ENCODE data around the gene PAX2.

PAX2 gene

GRCh38 chr10:100829097-100829870, 83.9 kb downstream of the PAX2 start:
- H3K4me1 ChIP-seq (ENCODE audit: control insufficient read depth, insufficient read depth, low read length), result peaks cover 4% of the 10 kb centered on the region
- H3K9me3 ChIP-seq (ENCODE audit: control insufficient read depth, insufficient read depth, low read length), result no peaks in the 10 kb centered on the region
- no CpG with 5 or more reads among the region's 58 CpGs for WGBS (ENCODE audit: insufficient coverage, insufficient read length)
- no peak for DNase-seq (ENCODE audit: low read depth, low spot score)
- H3K27me3 ChIP-seq (ENCODE audit: control insufficient read depth, insufficient read depth, low read length), result peaks cover 90% of the 10 kb centered on the region
- H3K4me3 ChIP-seq (ENCODE audit: low read length), result no peak overlapping the region
- no peaks in the 10 kb centered on the region for H3K36me3 ChIP-seq (ENCODE audit: control insufficient read depth, insufficient read depth, low read length)
- no peak overlapping the region for H3K27ac ChIP-seq (ENCODE audit: low read length)

GRCh38 chr10:100829933-100830727, 84.7 kb downstream of the PAX2 start:
- no peak overlapping the region for H3K27ac ChIP-seq (ENCODE audit: low read length)
- peaks cover 81% of the 10 kb centered on the region for H3K27me3 ChIP-seq (ENCODE audit: control insufficient read depth, insufficient read depth, low read length)
- H3K4me3 ChIP-seq (ENCODE audit: low read length), result no peak overlapping the region
- no CpG with 5 or more reads among the region's 44 CpGs for WGBS (ENCODE audit: insufficient coverage, insufficient read length)
- no peaks in the 10 kb centered on the region for H3K9me3 ChIP-seq (ENCODE audit: control insufficient read depth, insufficient read depth, low read length)
- DNase-seq (ENCODE audit: low read depth, low spot score), result no peak
- H3K4me1 ChIP-seq (ENCODE audit: control insufficient read depth, insufficient read depth, low read length), result peaks cover 4% of the 10 kb centered on the region
- no peaks in the 10 kb centered on the region for H3K36me3 ChIP-seq (ENCODE audit: control insufficient read depth, insufficient read depth, low read length)

DNA sequence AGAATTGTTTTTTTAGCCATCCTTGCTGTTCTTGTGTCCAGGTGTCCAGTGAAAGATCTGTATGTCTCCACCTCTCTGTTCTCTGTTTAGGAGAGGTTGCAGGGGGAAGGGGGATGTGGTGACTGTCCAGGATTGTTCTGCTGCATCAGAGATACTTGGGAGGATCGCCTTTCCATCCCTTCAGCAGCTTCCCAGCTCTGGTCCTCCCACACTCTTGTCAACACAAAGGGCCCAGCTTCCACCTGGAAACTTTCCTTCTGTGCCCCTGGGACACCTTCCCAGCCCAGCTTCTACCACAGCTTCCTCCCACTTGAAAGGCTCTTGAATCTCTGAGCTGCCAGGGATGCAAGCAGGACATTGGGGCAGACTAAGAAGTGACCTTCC, 85.3 kb downstream of the PAX2 start:
- H3K36me3 ChIP-seq (ENCODE audit: control insufficient read depth, insufficient read depth, low read length), result no peaks in the 10 kb centered on the region
- no peaks in the 10 kb centered on the region for H3K9me3 ChIP-seq (ENCODE audit: control insufficient read depth, insufficient read depth, low read length)

GRCh38 chr10:100831742-100832141, 86.4 kb downstream of the PAX2 start:
- no CpG with 5 or more reads among the region's 1 CpG for WGBS (ENCODE audit: insufficient coverage, insufficient read length)
- no peak for DNase-seq (ENCODE audit: low read depth, low spot score)
- Histone ChIP-seq H3K27me3 (ENCODE audit: control insufficient read depth, insufficient read depth, low read length) (peaks cover 67% of the 10 kb centered on the region), H3K4me3 (ENCODE audit: low read length) (no peak overlapping the region), H3K4me1 (ENCODE audit: control insufficient read depth, insufficient read depth, low read length) (peaks cover 4% of the 10 kb centered on the region), H3K27ac (ENCODE audit: low read length) (no peak overlapping the region), H3K9me3 (ENCODE audit: control insufficient read depth, insufficient read depth, low read length) (no peaks in the 10 kb centered on the region), H3K36me3 (ENCODE audit: control insufficient read depth, insufficient read depth, low read length) (no peaks in the 10 kb centered on the region)

More for the DNA sequence above, 85.3 kb downstream of the PAX2 start:
- Histone ChIP-seq H3K4me3 (ENCODE audit: low read length) (no peak overlapping the region), H3K27me3 (ENCODE audit: control insufficient read depth, insufficient read depth, low read length) (peaks cover 75% of the 10 kb centered on the region), H3K27ac (ENCODE audit: low read length) (no peak overlapping the region), H3K4me1 (ENCODE audit: control insufficient read depth, insufficient read depth, low read length) (peaks cover 4% of the 10 kb centered on the region)
- no peak for DNase-seq (ENCODE audit: low read depth, low spot score)
- no CpG with 5 or more reads among the region's 1 CpG for WGBS (ENCODE audit: insufficient coverage, insufficient read length)

DNA sequence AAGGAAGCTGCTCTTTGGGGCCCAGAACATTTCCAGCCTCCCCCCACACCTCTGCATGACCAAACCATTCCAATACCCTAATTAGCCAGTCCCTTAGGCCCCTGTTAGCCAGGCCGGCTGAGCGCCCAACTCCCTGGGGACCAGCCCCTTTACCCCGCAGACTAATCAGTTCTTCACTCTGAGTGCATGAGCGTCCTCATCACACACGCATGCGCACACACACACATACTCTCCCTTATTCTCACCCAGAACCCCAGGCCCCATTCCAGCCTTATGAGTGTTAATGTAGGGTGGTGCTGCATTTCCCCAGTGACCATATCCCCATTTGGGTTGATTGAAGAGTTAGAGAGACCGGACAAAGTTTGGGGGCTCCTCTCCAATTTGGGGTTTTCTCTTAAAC, 90.4 kb downstream of the PAX2 start:
- no peaks in the 10 kb centered on the region for H3K9me3 ChIP-seq (ENCODE audit: control insufficient read depth, insufficient read depth, low read length)
- no peak for DNase-seq (ENCODE audit: low read depth, low spot score)
- no peaks in the 10 kb centered on the region for H3K36me3 ChIP-seq (ENCODE audit: control insufficient read depth, insufficient read depth, low read length)
- no peak overlapping the region for H3K4me3 ChIP-seq (ENCODE audit: low read length)
- no peak overlapping the region for H3K27ac ChIP-seq (ENCODE audit: low read length)
- no peaks in the 10 kb centered on the region for H3K4me1 ChIP-seq (ENCODE audit: control insufficient read depth, insufficient read depth, low read length)
- peaks cover 28% of the 10 kb centered on the region for H3K27me3 ChIP-seq (ENCODE audit: control insufficient read depth, insufficient read depth, low read length)
- no CpG with 5 or more reads among the region's 7 CpGs for WGBS (ENCODE audit: insufficient coverage, insufficient read length)

DNA sequence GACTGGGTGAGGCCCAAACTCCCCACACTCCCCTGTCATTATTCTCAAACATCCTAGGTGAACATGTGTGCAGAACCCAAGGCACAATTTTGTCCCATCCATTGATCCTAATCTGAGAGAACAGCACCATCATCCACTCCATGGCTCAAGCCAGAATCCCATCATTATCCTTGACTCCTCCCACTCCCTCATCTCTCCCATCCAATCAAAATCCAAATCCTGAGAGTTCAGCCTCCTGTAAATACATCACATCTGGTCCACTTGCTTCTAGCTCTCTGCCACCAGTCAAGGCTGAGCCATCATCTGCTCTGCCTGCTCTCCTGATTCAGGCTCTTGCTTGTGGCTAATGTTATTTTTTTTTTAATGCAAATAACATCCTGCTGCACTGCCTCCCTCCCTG, 91.5 kb downstream of the PAX2 start:
- no peak for DNase-seq (ENCODE audit: low read depth, low spot score)
- Histone ChIP-seq H3K36me3 (ENCODE audit: control insufficient read depth, insufficient read depth, low read length) (no peaks in the 10 kb centered on the region), H3K4me3 (ENCODE audit: low read length) (no peak overlapping the region), H3K27me3 (ENCODE audit: control insufficient read depth, insufficient read depth, low read length) (peaks cover 17% of the 10 kb centered on the region), H3K9me3 (ENCODE audit: control insufficient read depth, insufficient read depth, low read length) (no peaks in the 10 kb centered on the region), H3K4me1 (ENCODE audit: control insufficient read depth, insufficient read depth, low read length) (no peaks in the 10 kb centered on the region), H3K27ac (ENCODE audit: low read length) (no peak overlapping the region)

DNA sequence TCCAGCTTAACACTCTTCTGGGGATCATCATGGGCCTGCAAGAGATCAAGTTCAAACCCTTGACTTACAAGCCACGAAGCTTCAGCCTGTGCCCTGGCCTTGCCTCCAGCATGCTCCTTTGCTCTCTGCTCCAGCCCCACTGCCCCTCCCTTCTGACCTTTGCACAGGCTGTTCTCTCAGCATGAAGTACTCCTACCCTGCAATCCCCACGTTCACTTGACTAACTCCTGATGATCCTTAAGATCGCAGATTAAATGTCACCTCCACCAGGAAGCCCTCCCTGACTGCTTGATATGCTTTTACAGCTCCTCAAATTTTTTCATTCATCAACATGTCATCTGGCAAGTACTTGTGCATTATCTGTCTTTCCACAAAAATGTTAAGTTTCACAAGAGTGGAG, 91.9 kb downstream of the PAX2 start:
- no CpG with 5 or more reads among the region's 3 CpGs for WGBS (ENCODE audit: insufficient coverage, insufficient read length)

GRCh38 chr10:100838986-100839385, 93.6 kb downstream of the PAX2 start:
- no CpG with 5 or more reads among the region's 3 CpGs for WGBS (ENCODE audit: insufficient coverage, insufficient read length)
- H3K9me3 ChIP-seq (ENCODE audit: control insufficient read depth, insufficient read depth, low read length), result no peaks in the 10 kb centered on the region
- H3K4me1 ChIP-seq (ENCODE audit: control insufficient read depth, insufficient read depth, low read length), result no peaks in the 10 kb centered on the region
- no peaks in the 10 kb centered on the region for H3K36me3 ChIP-seq (ENCODE audit: control insufficient read depth, insufficient read depth, low read length)
- no peak overlapping the region for H3K4me3 ChIP-seq (ENCODE audit: low read length)
- no peak overlapping the region for H3K27ac ChIP-seq (ENCODE audit: low read length)
- H3K27me3 ChIP-seq (ENCODE audit: control insufficient read depth, insufficient read depth, low read length), result peaks cover 1% of the 10 kb centered on the region
- no peak for DNase-seq (ENCODE audit: low read depth, low spot score)

More for the DNA sequence above, 91.9 kb downstream of the PAX2 start:
- H3K4me3 ChIP-seq (ENCODE audit: low read length), result no peak overlapping the region
- H3K27ac ChIP-seq (ENCODE audit: low read length), result no peak overlapping the region
- peaks cover 13% of the 10 kb centered on the region for H3K27me3 ChIP-seq (ENCODE audit: control insufficient read depth, insufficient read depth, low read length)
- DNase-seq (ENCODE audit: low read depth, low spot score), result no peak
- no peaks in the 10 kb centered on the region for H3K4me1 ChIP-seq (ENCODE audit: control insufficient read depth, insufficient read depth, low read length)
- no peaks in the 10 kb centered on the region for H3K36me3 ChIP-seq (ENCODE audit: control insufficient read depth, insufficient read depth, low read length)
- no peaks in the 10 kb centered on the region for H3K9me3 ChIP-seq (ENCODE audit: control insufficient read depth, insufficient read depth, low read length)

DNA sequence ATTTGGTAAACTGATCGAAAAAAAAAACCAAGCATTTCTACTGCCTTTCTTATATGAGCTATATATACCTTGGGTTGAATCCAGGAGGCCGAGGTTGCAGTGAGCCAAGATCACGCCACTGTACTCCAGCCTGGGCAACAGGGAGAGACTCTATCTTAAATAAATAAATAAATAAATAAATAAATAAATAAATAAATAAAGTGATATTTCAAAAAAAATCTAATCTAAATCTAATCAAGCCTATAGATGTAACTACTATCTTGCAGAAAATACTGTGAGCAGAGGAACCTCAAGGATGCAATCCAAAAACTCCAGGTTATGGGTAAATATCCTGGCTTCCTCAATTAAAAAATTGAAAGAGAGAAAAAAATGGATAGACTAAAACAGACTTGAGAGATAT, 96.1 kb downstream of the PAX2 start:
- Histone ChIP-seq H3K4me3 (ENCODE audit: low read length) (no peak overlapping the region), H3K4me1 (ENCODE audit: control insufficient read depth, insufficient read depth, low read length) (no peaks in the 10 kb centered on the region), H3K9me3 (ENCODE audit: control insufficient read depth, insufficient read depth, low read length) (no peaks in the 10 kb centered on the region), H3K27ac (ENCODE audit: low read length) (no peak overlapping the region), H3K36me3 (ENCODE audit: control insufficient read depth, insufficient read depth, low read length) (no peaks in the 10 kb centered on the region), H3K27me3 (ENCODE audit: control insufficient read depth, insufficient read depth, low read length) (no peaks in the 10 kb centered on the region; the same call in 1 of the 2 replicates)
- WGBS (ENCODE audit: insufficient coverage, insufficient read length), result no CpG with 5 or more reads among the region's 3 CpGs
- no peak for DNase-seq (ENCODE audit: low read depth, low spot score)

GRCh38 chr10:100847440-100847839, 102.1 kb downstream of the PAX2 start:
- H3K27me3 ChIP-seq (ENCODE audit: control insufficient read depth, insufficient read depth, low read length), result no peaks in the 10 kb centered on the region; the same call in 1 of the 2 replicates
- DNase-seq (ENCODE audit: low read depth, low spot score), result no peak

More at GRCh38 chr10:100847440-100847839, 102.1 kb downstream of the PAX2 start:
- H3K4me3 ChIP-seq (ENCODE audit: low read length), result no peak overlapping the region
- H3K4me1 ChIP-seq (ENCODE audit: control insufficient read depth, insufficient read depth, low read length), result no peaks in the 10 kb centered on the region
- no peak overlapping the region for H3K27ac ChIP-seq (ENCODE audit: low read length)
- H3K9me3 ChIP-seq (ENCODE audit: control insufficient read depth, insufficient read depth, low read length), result no peaks in the 10 kb centered on the region
- H3K36me3 ChIP-seq (ENCODE audit: control insufficient read depth, insufficient read depth, low read length), result no peaks in the 10 kb centered on the region
- no CpG with 5 or more reads among the region's 5 CpGs for WGBS (ENCODE audit: insufficient coverage, insufficient read length)

Measured in iPS DF 6.9 (cell line).